GM19043 (cell line): ENCODE results near the gene TELO2.

Source experiments
- ATAC-seq: cut with Tn5 transposase; IDR thresholded peaks from one replicate; pipeline ENCODE4 v1.9.1; 2021; ENCODE audit warnings: low read depth; ENCODE audit not compliant: unreplicated experiment

Gene TELO2

GRCh38 chr16:1533443-1533951, 40.3 kb downstream of the TELO2 start, which contains the start of gene TMEM204:
Gene TMEM204, plus strand, starts transcription at chr16:1533666. Its CDS starts 610 bp downstream, at chr16:1534276.
- ATAC-seq, result no peak

DNA sequence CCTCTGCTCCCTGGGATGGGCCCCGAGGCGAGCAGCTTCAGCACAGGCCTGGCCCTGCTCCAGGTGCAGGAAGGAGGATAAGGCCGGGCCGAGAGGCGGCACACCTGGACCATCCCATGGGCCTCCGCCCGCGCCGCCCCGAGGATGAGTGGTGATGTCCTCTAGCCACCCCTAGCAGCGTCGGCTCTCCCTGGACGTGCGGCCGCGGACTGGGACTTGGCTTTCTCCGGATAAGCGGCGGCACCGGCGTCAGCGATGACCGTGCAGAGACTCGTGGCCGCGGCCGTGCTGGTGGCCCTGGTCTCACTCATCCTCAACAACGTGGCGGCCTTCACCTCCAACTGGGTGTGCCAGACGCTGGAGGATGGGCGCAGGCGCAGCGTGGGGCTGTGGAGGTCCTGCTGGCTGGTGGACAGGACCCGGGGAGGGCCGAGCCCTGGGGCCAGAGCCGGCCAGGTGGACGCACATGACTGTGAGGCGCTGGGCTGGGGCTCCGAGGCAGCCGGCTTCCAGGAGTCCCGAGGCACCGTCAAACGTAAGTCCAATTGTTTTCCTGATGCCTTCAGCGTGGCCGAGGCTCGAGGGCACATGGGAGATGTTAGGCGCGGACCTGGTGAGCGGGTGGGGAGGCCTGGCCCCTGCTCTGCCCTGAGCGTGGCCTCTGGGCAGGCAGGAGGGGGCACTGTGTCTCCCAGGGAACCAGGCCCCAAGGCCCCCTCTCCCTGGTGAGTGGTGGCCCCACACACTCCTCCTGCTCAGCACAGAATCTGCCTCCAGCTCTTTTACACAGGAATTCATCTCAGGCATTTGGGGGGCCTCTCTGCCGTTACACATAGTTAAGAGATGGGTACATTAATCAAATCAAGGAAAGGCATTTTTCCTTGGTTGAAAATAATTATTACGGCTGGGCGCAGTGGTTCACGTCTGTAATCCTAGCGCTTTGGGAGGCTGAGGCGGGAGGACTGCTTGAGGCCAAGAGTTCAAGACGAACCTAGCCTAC, 41.2 kb downstream of the TELO2 start:
- no peak for ATAC-seq

DNA sequence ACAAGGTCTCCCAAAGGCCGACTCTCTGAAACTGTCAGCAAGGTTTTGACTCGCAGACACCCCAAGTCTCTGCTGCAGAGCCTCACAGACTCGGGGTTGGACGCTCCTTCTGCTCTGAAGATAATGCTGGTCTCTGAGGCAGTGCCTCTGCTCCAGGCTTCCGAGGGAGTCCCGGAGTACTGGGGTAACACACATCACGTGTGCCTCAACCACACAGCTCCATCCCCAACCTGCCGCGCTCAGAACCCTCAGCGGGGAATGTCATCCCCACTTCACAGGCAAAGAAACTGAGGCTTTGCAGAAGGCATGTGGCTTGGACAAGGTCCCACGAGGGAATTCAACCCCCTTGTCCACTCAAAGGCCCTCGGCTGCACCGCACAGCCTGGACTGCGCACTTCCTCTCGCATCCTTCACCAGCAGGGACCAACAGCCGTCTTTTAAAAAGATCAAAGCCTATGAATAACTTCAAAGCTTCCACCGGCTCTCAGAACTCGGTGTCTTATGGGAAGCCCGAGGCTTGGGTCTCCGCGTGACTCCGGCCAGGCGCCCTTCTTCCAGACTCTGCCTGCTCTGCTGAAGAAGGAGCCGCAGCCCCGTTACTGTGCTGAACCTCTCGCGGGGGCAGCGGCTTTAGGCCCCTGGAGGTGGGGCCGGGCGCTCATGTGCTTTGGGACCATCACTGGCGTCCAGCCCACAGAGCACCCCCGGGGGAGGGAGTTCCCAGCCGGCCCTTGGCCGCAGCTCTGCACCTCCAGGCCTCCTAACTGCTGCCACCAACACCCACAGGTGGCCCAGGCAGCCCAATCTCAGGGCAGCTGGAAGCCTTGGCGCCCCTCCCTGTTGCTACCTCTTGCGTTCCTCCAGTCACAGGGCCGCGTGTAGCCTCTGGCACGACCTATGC, 42.5 kb downstream of the TELO2 start:
- ATAC-seq, result no peak

DNA sequence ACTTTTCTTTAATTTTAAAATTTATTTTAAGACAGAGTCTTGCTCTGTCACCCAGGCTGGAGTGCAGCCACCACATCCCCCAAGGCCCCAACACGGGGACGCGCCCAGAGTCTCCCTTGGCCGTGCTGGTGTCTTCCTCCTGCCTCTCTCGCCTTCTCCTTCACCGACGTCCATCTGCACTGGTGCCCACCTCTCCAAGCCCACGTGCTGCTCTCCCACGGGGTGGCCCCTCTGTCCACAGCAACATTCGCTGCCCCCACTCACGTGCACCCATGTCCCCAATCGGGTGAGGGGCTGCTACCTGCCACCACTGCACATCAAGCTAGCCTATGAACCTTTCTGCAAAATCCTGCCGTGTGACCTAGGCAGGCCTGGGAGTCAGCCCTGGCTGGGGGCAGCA, 43.4 kb downstream of the TELO2 start:
- no peak for ATAC-seq

DNA sequence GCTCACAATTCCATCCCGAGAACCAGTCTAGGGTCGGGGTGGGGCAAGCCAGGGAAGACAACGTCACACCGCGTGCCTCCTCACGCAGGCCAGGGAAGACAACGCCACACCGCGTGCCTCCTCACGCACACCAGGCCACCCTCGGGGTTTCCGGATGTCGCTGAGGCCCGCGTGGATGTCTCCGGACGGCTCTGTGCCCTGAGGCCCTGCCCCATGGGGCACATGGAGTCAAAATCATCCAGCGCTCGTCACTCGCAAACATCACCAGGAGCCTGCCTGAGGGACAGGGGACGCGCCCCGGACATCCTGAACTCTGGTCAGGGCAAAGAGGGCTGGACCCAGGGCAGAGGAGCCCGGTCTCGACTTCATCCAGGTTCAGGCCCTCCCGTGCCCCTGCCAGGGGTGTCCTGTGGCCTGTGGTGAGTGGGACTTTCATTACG, 44.0 kb downstream of the TELO2 start:
- ATAC-seq, result no peak

DNA sequence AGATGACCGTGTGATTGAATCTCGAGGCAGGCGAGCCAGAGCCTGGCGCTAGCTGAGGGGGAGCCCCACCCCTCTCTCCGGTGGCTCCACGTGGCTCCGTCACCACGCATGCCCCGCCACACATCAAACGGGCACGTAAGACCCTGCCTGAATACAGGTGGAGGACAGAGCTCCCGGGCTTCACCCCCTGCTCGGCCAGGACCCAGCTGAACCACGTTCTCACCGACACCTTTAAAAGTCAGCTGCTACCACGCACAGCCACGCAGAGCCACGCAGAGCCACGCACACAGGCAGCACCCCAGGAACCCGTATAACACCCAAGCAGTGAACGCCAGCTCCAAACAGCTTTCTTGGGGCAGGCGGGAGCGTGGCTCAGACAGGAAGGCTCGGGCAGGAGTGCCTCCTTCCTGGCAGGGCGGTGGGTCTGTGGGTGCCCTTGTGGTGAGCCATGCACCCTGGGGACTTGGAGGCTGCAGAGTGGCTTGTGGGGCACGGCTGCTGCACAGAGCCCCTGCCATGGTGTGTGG, 44.7 kb downstream of the TELO2 start:
- no peak for ATAC-seq

DNA sequence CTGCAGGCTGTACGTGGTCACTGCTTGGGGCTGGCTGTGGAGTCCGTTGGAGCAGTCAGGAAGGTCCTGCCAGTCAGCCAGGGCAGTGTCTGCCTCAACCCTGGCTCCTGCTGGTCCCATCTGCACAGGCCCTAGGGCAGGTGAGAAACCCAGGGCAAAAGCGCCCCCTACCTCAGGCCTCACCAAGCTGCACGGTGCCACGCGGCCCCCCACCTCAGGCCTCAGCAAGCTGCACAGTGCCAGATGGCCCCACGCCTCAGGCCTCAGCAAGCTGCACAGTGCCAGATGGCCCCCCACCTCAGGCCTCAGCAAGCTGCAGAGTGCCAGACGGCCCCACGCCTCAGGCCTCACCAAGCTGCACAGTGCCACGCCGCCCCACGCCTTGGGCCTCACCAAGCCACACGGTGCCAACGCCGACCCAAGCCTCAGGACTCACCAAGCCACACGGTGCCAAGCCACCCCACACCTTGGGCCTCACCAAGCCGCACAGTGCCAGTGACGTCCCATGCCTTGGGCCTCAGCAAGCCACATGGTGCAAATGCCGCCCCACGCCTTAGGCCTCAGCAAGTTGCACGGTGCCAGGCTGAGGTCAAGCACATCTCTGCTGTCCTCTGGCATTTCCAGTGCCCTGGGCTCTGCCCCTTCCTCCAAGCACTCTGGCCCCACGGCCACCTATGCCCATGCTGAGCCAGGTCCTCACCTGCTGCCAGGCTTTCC, 45.8 kb downstream of the TELO2 start:
- no peak for ATAC-seq

GRCh38 chr16:1539720-1540555, 46.8 kb downstream of the TELO2 start:
- no peak for ATAC-seq

DNA sequence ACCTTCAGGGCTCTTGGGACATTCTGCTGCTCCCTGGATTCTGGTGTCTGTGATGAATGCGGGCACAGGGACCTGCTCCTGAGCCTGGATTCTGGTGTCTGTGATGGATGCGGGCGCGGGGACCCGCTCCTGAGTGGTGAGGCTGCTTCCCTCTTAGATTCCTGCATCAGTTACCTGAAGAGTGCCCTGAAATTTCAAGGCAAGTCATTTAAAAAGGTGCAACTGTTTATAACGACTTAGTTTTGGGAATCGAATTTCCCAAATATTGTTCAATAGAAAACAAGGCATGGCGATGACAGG, 47.3 kb downstream of the TELO2 start:
- ATAC-seq, result no peak

DNA sequence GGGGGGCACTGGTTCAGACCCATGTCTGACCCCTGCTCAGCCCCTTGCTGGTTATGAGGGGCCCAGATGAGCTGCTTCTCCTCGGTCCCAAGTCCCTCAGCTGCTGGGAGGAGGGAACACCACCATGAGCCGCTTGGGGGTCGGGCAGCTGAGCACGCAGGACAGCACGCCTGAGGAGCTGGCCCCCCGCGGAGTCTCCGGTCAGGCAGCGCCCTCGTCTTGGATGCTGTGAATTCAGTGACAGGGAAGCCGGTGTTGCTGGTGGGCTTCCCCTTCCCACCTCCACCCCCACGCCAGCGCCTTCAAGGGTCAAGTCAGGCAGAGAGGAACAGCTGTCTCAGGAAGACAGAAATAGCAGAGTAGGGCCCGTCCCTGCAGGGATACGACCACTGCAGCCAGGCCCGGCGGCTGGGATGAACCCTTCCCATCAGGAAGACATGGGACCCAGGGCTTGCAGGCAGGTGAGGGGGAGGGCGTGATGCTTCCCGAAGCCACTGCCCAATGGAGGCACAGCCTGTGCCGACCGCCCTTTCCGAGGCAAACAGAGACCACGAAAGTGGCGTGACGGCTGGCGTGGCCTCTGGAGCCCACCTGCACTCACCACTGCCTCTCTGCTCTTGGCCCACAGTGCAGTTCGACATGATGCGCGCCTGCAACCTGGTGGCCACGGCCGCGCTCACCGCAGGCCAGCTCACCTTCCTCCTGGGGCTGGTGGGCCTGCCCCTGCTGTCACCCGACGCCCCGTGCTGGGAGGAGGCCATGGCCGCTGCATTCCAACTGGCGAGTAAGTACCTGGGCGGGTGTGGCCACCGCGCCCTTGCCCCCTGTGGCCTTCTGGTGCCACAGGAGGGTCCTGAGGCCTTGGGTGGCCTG, 48.4 kb downstream of the TELO2 start:
- no peak for ATAC-seq

DNA sequence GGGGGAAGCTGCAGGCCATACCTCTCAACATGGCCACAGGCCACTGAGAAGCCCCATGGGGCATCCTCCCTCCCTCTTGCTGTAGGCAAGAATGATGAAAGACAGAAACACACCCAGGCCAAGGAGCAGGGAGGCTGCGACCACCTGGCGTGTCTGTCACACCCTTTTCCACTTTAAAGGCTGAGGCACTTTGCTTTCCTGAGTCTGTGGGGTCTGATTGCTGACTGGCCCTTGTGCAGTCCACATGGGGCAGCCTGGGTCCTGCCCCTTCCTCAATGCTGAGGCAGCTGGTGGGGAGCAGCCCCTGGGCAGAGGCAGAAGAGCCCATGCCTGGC, 49.0 kb downstream of the TELO2 start:
- no peak for ATAC-seq

DNA sequence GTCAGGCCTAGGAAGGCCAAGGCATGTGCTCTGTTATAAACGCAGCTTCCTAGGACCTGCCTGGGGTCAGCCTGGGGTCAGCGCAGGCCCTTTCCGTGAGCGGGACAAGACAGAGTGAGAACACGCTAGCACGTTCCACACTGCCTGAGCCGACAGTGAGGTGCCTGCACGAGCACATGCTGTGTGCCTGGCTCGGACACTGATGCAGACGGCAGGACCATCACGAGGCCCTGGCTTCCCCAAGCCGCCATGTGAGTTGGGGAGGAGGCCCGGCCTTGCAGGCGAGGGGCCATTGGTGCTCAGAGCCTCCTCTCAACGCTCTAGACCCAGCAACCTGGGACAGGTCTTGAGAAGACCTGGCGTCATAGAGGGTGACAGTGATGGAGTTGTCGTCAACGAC, 49.4 kb downstream of the TELO2 start:
- ATAC-seq, result no peak

DNA sequence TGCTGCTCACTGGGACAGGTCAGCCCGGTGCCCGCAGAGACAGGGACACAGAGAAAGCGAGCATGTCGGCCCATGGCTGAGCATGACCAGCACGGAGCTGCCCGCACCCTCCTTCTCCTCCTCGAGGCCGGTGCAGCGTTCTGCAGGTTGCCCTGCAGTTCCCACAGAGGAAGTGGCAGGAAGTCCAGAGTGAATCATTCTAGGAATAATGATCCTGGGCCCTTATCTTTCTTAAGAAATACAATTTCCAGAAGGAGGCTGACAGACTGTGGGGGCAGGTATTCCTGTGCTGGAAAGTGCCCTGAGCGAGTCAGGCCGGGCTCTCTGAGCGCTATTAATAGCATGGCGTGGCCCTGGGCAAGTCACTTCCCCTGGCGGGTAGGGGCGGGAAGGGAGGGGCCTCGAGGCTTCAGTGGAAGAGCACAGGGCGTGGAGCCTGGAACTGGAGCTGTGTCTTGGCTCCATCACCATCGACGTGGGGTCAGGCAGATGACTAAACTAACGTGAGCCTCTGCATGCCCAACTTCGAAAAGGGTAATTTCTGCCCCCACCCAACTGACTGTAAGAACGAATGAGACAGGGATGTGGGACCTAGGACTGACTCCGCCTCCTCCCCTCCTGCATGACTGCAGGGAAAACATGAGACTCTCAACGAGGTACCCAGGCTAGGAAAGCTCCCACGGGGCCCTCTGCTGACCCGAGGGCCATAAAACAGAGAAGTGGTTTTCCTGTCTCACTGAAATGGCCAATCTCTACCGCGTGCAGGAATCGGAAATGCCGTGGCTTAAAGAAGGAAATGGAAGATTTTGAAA, 50.1 kb downstream of the TELO2 start:
- no peak for ATAC-seq

DNA sequence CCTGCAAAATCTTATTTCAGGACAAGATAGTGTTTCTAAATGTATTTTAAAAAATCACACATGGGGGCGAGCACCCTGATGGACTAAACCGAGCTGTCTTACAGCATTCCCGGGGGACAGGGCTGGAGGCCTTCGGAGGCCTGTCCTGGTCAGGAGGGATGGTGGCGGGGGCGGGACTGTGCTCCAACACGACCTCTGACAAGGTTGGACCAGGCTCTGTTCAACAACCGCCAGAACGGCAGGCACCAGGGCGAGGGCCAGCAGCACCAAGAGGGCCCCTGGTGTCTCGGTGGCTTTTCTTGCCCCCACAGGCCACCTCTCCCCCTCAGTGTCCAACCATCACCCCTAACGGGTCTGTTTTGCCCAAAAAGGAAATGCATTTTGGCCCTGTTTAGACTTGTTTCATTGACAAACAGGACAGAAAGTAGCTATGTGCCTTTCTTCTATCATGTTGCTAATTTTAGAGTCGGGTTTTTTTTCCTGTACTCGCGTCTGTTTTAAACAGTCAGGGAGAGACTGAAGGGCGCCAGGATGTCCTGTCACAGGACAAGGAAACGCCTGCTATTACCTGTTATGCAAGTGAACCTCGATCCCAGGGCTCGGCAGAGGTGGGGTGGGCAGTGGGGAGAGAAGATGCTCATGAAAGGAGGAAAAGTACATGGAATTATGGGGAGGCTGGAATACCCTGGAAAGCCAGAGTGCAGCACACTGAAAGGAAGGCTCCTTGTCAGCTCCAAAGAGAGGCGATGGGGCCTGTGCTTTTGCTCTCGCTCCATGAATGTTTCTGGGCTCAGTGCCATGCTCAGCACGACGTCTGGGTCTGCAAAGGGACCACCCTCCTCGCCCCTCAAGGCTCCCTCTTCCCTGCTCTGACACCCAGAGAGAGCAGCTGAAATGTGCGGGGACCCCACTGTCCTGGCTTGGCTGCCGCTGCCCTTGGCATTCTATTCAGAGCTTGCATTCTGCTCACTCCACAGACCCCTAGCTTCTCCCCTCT, 52.2 kb downstream of the TELO2 start:
- no peak for ATAC-seq

- no peak for ATAC-seq
Measured at GRCh38 chr16:1546430-1546829, 53.3 kb downstream of the TELO2 start.

DNA sequence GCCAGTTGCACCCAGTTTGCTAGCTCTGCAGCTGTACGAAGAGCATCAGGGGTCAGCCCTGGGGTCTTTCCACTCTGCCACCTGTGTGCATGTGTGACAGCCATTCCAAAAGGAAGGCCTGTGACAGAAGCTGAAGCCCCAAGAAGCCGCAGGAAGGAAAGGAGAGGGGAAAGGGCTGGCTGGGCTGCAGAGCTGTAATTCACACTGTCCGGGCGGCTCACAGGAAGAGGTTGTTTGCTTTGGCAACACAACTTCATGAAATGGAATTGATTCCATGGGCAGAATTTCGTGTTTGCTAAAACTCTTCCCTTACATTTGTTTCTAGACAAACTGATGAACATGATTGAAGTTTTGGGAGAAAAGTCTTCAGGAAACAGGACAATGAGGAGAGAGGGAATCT, 55.1 kb downstream of the TELO2 start:
- ATAC-seq, result no peak

DNA sequence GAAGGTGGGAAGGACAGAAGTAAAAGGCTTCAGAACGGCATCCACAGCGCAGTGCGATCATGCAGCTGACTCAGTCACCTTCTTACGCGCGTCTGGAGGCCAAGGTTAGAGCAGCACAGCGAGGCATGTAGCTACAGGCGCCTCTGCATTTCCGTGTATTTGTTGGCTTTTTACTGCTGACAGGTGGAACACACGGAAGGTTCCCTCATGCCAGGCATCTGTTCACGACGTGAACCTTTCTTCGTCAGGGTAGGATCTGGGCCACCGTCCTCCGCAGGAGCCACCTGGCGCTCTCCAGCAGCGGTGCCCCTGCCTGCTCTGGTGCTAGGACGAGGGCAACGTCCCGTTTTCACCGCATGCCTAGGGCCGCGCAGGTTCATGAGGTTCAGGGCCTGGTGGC, 55.6 kb downstream of the TELO2 start:
- no peak for ATAC-seq
